B cell (primary cell): Measurements from ENCODE around the gene NEK6.

Source experiments
- CTCF ChIP-seq: fragments of 200-600 bp; IDR thresholded peaks from one replicate; pipeline ENCODE4 v1.8.0; 2022; ENCODE audit warnings: antibody characterized with exemption, mild to moderate bottlenecking
- EZH2 ChIP-seq: IDR thresholded peaks from 2 replicates; pipeline ENCODE4 v1.6.1; 2012; ENCODE audit warnings: borderline replicate concordance, low read depth, mild to moderate bottlenecking, moderate library complexity, low read length; ENCODE audit not compliant: insufficient read depth, poor library complexity, severe bottlenecking

- no peak for TF ChIP-seq CTCF
- no peak for TF ChIP-seq EZH2
Measured at GRCh38 chr9:124330011-124330697, 72.4 kb downstream of the NEK6 start.
